ENCODE measurements around the gene C1orf141. TPM values are rescaled to one million over a fixed set of nuclear protein-coding genes. Genes with fewer than 3 reads are reported as not detected.

Gene C1orf141
- total RNA-seq, 4 donors from 2014 or later = not detected

- Histone ChIP-seq H3K4me1 (no peaks in the 10 kb centered on the region), H3K9me3 (no peaks in the 10 kb centered on the region), H3K36me3 (no peaks in the 10 kb centered on the region), H3K27me3 (no peaks in the 10 kb centered on the region), H3K27ac (no peak overlapping the region), H3K4me3 (replicated peaks in 1 of 3) (no peak overlapping the region)
- intact Hi-C loops (cut with DNase I) = no loop called here
- TF ChIP-seq CTCF (IDR thresholded peaks at IDR 0.05) (no peak), POLR2A (IDR thresholded peaks at IDR 0.05) (no peak)
- no peak for DNase-seq
- 17 to 47% methylated on average over 3 of the region's 3 CpGs for WGBS, 2 donors
These were observed 33.9 kb downstream of the C1orf141 start for GRCh38 chr1:67100833-67101232.

GRCh38 chr1:67097305-67097704, 37.5 kb downstream of the C1orf141 start:
- DNase-seq = no peak
- H3K27me3 ChIP-seq = no peaks in the 10 kb centered on the region
- no peaks in the 10 kb centered on the region for H3K4me1 ChIP-seq
- no peak overlapping the region for H3K4me3 ChIP-seq (replicated peaks in 1 of 3)
- no peaks in the 10 kb centered on the region for H3K9me3 ChIP-seq
- H3K27ac ChIP-seq = no peak overlapping the region
- H3K36me3 ChIP-seq = no peaks in the 10 kb centered on the region
- intact Hi-C loops (cut with DNase I) = no loop called here
- no peak for TF ChIP-seq CTCF (IDR thresholded peaks at IDR 0.05)
- TF ChIP-seq POLR2A (IDR thresholded peaks at IDR 0.05) = no peak

- WGBS, 2 donors = 88 to 93% methylated on average over 2 of the region's 2 CpGs
- TF ChIP-seq POLR2A (IDR thresholded peaks at IDR 0.05) (no peak), CTCF (IDR thresholded peaks at IDR 0.05) (no peak)
- Histone ChIP-seq H3K36me3 (no peaks in the 10 kb centered on the region), H3K4me1 (no peaks in the 10 kb centered on the region), H3K27ac (no peak overlapping the region), H3K9me3 (no peaks in the 10 kb centered on the region), H3K27me3 (no peaks in the 10 kb centered on the region), H3K4me3 (replicated peaks in 1 of 3) (no peak overlapping the region)
- intact Hi-C loops (cut with DNase I) = no loop called here
- no peak for DNase-seq
These were observed 40.6 kb downstream of the C1orf141 start for GRCh38 chr1:67094191-67094590.

- Histone ChIP-seq H3K4me1 (no peaks in the 10 kb centered on the region), H3K27me3 (no peaks in the 10 kb centered on the region), H3K4me3 (replicated peaks in 1 of 3) (no peak overlapping the region), H3K27ac (no peak overlapping the region), H3K36me3 (no peaks in the 10 kb centered on the region), H3K9me3 (no peaks in the 10 kb centered on the region)
- WGBS, 2 donors = 86 to 91% methylated on average over 1 of the region's 1 CpG
- no peak for DNase-seq
- intact Hi-C loops (cut with DNase I) = no loop called here
- TF ChIP-seq POLR2A (IDR thresholded peaks at IDR 0.05) (no peak), CTCF (IDR thresholded peaks at IDR 0.05) (no peak)
These were observed 45.0 kb downstream of the C1orf141 start for GRCh38 chr1:67089685-67090208.

- no peak overlapping the region for H3K4me3 ChIP-seq (replicated peaks in 1 of 3)
- H3K27ac ChIP-seq = no peak overlapping the region
- H3K27me3 ChIP-seq = no peaks in the 10 kb centered on the region
- intact Hi-C loops (cut with DNase I) = no loop called here
- H3K4me1 ChIP-seq = no peaks in the 10 kb centered on the region
- no peak for DNase-seq
- H3K9me3 ChIP-seq = no peaks in the 10 kb centered on the region
- H3K36me3 ChIP-seq = no peaks in the 10 kb centered on the region
- WGBS, 2 donors = 83 to 100% methylated on average over 1 of the region's 1 CpG
- TF ChIP-seq POLR2A (IDR thresholded peaks at IDR 0.05) = no peak
- TF ChIP-seq CTCF (IDR thresholded peaks at IDR 0.05) = no peak
These were observed 46.3 kb downstream of the C1orf141 start for GRCh38 chr1:67088440-67088839.
